Skeletal muscle tissue (tissue), 4 donors: Measurements from ENCODE around the gene SPDEF. TPM values are rescaled to one million over a fixed set of nuclear protein-coding genes. Genes with fewer than 3 reads are reported as not detected.
A peak's percentile ranks its signal among the peaks of the same experiment; 100 is the strongest.

Experiments
- H3K27ac ChIP-seq: one replicate; pipeline ENCODE4 v1.7.0; 2013; ENCODE audit warnings: mild to moderate bottlenecking, low read depth, low read length, inconsistent platforms
- H3K27me3 ChIP-seq, 3 donors: one replicate each; pipeline ENCODE4 v1.7.0; 2013; ENCODE audit warnings: low read length in 3 of 3; ENCODE audit not compliant: control insufficient read depth in 3 of 3, insufficient read depth in 3 of 3
- H3K36me3 ChIP-seq, 3 donors: one replicate each; pipeline ENCODE4 v1.7.0; 2013; ENCODE audit warnings: low read length in 3 of 3; ENCODE audit not compliant: control insufficient read depth in 3 of 3, insufficient read depth in 3 of 3
- H3K4me1 ChIP-seq, 3 donors: one replicate each; pipeline ENCODE4 v1.7.0; 2013; ENCODE audit warnings: low read length in 3 of 3, mild to moderate bottlenecking in 3 of 3; ENCODE audit not compliant: control insufficient read depth in 3 of 3, insufficient read depth in 3 of 3
- H3K4me3 ChIP-seq, 3 donors: one replicate each; pipeline ENCODE4 v1.7.0; 2013; ENCODE audit warnings: low read length in 3 of 3
- H3K9ac ChIP-seq, 3 donors: one replicate each; pipeline ENCODE4 v1.7.0; 2013; ENCODE audit warnings: low read length in 3 of 3, mild to moderate bottlenecking in 3 of 3, moderate library complexity in 2 of 3, low read depth in 1 of 3
- H3K9me3 ChIP-seq, 3 donors: one replicate each; pipeline ENCODE4 v1.7.0; 2013; ENCODE audit warnings: low read length in 3 of 3; ENCODE audit not compliant: control insufficient read depth in 3 of 3
- total RNA-seq: library from RNA; depleted of rRNA; stranded (reverse); fragments of >200 nt; gene quantifications from one replicate; pipeline ENCODE4 v1.2.3, GENCODE V29; 2014
- donor health status: Osteomylitis.

SPDEF gene
- total RNA-seq, 1 donor from 2014 or later: not detected

DNA sequence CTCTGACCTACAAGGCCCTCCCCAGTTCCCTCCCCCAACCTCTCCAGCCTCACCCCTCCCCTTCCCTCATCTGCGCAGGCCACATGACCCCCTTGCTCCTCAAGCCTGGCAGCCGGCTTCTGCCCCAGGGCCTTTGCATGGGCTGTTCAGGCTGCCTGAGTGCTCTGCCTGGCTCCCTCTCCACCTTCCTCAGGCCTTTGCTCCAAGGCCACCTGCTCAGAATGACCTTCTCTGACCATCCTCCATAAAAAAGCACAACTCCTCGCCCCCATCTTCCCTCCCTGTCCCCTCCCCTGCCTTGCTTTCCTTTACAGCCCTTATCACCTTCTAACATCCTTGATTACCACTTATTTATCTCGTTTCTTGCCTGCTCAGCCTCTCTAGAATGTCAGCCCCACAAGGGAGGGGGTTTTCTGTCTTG is 38.7 kb downstream of the SPDEF start:
- no peaks in the 10 kb centered on the region for H3K4me1 ChIP-seq
- no peak overlapping the region for H3K4me3 ChIP-seq
- H3K9me3 ChIP-seq: no peaks in the 10 kb centered on the region
- no peak overlapping the region for H3K27ac ChIP-seq
- H3K27me3 ChIP-seq: peaks cover 16 to 26% (median 24%) of the 10 kb centered on the region in 3 donors
- H3K9ac ChIP-seq: no peak overlapping the region
- H3K36me3 ChIP-seq: no peaks in the 10 kb centered on the region

DNA sequence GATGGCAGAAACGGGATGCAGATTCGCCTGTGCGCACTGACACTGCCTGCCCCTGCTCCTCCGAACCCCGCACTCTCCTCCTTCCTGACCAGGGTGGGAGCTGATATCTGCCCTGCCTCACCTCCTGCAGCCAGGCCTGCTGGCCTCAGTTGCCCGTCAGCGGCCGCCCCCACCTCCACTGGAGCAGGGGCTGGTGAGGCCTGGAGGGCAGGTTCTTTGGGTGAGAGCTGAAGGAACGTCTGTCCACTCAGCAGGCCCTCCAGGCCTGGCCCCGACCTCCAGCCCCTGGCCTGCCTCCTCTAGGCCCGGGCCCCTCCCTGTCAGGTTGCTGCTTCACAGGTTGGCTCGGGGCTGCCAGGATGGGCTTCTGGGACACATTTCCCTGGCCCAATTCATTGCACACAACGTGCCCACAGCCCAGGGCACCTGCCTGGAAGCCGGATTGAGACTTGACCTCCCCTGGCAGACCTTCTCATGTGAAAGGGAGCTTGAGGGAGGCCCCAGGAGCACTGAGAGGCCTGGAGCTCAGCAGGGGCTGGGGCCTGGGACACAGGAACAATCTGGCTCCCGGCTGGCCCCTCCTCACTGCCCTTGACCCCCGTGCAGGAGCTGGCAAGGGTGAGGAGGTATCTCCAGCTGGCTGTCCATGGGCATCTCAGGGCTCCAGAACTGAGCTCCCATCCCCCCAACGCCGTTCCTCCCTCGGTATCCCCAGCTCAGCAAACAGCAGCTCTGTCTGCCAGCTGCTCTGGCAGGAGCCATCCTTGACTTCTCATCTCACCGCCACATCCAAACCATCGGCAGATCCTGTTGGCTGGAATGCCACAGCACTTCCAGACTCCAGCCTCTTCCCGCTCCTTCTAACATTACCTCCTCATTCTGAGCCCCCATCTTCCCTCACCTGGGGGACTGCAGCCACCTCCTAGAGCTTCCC is 39.5 kb downstream of the SPDEF start:
- no peak overlapping the region for H3K9ac ChIP-seq
- no peaks in the 10 kb centered on the region for H3K36me3 ChIP-seq
- no peaks in the 10 kb centered on the region for H3K4me1 ChIP-seq
- H3K9me3 ChIP-seq: no peaks in the 10 kb centered on the region
- no peak overlapping the region for H3K27ac ChIP-seq
- no peak overlapping the region for H3K4me3 ChIP-seq
- peaks cover 16 to 26% (median 24%) of the 10 kb centered on the region in 3 donors for H3K27me3 ChIP-seq

DNA sequence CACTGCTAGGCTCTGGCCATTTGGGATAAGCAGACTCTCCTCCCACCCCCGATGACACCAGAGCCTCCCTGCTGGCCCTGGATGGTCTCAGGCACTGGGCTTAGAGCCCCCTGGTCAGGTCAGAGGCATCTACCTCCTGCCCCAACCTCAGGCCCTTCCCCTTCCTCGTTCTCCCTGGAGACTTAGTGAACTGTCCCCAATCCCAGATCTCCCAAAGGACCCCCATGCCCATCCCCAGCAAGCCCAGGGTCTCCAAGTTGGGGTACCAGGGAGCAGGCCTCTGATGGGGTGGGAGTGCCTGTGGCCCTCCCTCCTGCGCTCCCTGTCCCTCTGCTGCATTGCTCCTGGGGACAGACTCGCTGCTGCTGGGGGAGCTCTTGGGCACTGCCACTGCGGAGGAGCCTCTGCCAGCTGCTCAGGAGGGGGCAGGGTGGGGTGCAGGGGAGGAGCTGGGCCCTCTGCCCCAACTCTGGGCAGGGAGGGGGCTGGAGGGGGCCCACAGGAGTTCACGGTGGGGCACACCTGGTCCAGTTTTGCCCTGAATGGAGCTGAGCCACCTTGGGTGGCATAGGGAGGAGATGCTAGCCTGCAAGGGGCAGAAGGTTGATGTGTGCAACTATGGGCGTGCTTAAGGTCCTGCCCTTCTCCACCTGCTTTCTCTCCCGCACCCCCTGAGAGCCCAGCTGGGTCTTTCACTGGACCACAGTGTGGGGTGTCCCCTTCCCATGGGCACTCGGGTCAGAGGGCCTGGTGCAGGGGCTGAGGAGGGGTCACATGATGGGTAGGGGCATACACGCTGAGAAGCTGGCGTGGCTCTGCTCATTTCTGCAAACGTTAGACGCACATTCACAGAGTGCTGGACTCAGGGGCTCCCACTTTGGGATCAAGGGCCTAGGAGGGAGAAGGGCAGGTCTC is 40.4 kb downstream of the SPDEF start:
- Histone ChIP-seq H3K9ac (no peak overlapping the region), H3K36me3 (no peaks in the 10 kb centered on the region), H3K27ac (no peak overlapping the region), H3K4me1 (no peaks in the 10 kb centered on the region), H3K27me3 (peaks cover 16 to 26% (median 24%) of the 10 kb centered on the region in 3 donors), H3K9me3 (no peaks in the 10 kb centered on the region), H3K4me3 (no peak overlapping the region)

DNA sequence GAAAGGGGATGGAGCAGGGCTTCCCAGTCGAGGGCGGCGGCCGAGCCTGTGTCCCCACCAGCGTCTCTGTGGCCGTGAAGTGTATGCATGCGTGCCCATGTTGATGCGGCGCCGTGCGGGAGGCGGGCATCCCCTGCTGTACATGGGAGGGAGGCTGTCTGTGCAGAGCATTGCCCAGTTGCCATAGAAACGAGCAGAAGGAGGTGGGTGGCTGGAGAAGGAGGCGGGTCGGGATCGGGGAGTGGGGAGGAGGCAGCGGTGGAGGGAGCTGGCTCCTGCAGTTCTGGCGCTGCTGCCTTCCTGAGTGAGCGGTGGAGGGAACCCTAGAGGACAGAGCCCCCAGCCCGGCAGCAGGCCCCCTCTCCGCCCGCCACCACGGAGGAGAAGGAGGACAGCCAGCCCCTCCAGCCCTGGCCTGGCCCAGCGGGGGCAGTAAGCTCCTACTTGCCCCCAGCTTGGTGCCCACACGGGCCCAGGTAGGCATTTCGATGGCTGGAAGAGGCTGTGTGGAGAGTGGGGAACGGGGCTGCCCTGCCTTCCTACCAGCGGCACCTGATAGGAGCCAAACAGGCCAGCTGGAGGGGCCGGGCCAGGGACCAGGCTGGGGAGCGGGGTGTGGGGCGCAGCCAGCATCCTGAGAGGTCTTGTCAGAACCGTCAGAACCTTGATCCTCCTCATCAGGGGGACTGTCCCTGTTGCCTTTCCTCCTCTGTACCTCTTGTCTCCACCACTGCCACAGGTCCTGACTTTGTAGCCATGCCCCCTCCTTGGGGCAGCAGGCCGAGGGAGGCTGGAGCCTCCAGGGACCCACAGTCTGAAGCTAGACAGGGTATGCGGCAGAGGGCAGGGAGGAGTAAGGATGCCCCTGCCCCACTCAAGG is 41.3 kb downstream of the SPDEF start:
- H3K27ac ChIP-seq: no peak overlapping the region
- H3K4me3 ChIP-seq: no peak overlapping the region
- H3K27me3 ChIP-seq: peaks cover 16 to 26% (median 24%) of the 10 kb centered on the region in 3 donors
- no peaks in the 10 kb centered on the region for H3K36me3 ChIP-seq
- peaks cover 0 to 2% (median 0%) of the 10 kb centered on the region in 3 donors for H3K9me3 ChIP-seq
- H3K9ac ChIP-seq: peak overlapping the region in 1 of 3 donors; percentile 16
- H3K4me1 ChIP-seq: no peaks in the 10 kb centered on the region

DNA sequence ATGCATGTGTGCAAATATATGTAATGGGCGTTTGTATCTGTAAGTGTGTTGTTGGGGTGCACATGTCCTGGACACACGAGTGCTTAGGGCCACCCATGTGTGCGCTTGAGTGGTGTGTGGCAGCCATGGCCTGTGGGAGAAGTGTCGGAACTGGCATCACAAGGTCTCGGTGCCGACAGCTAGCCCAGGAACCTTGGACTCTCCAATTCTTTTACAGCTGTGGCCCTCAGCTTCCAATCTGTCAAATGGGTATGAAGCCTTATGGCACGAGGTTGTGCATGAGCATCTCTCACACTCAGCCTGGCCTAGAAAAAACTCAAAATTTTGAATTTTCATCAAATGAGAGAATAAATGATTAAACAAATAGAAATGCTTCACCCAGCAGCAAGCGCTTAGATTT is 42.0 kb downstream of the SPDEF start:
- Histone ChIP-seq H3K27ac (no peak overlapping the region), H3K4me3 (no peak overlapping the region), H3K27me3 (peaks cover 16 to 26% (median 24%) of the 10 kb centered on the region in 3 donors), H3K9ac (no peak overlapping the region), H3K4me1 (no peaks in the 10 kb centered on the region), H3K9me3 (peaks cover 0 to 2% (median 0%) of the 10 kb centered on the region in 3 donors), H3K36me3 (no peaks in the 10 kb centered on the region)

DNA sequence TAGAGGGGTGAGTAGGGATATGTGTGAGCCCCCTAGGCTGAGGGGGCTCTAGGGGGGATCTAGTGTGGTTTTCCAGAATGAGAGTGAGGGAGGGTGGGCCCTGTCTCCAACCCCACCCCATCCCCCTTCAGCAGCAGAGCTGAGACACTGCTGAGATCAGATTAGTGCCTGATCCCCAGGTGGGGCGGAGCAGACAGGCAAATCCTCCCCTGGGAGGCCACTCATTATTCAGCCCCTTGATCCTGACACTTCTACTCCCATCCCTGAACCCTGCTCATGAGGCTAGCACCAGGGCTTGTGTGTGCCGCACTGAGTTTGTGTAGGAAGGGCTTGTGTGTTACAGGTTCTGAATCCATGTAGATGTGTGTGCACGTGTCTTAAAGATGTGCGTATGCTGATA is 42.5 kb downstream of the SPDEF start:
- Histone ChIP-seq H3K36me3 (no peaks in the 10 kb centered on the region), H3K4me3 (no peak overlapping the region), H3K27ac (no peak overlapping the region), H3K9me3 (peaks cover 0 to 2% (median 0%) of the 10 kb centered on the region in 3 donors), H3K9ac (no peak overlapping the region), H3K27me3 (peaks cover 16 to 26% (median 24%) of the 10 kb centered on the region in 3 donors), H3K4me1 (no peaks in the 10 kb centered on the region)

DNA sequence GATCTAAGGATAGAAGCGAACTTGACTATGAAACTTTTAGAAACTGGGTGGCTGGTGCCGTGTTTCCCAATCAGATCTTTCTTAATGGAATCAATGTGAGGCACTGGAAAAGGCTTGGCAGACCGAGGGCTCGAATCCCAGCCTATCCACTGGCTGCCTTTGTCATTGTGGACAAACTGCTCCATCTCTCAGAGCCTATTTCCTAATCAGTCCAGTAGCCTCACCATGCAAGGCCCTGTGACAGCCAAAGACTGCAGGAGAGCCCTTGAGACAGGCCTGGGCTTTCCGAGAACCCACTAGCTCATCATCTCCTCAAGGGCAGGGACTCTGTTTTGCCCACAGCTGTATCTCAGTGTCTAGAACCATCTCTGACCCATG is 43.4 kb downstream of the SPDEF start:
- Histone ChIP-seq H3K9me3 (peaks cover 0 to 2% (median 0%) of the 10 kb centered on the region in 3 donors), H3K27ac (no peak overlapping the region), H3K27me3 (peaks cover 16 to 26% (median 24%) of the 10 kb centered on the region in 3 donors), H3K4me3 (no peak overlapping the region), H3K9ac (no peak overlapping the region), H3K4me1 (no peaks in the 10 kb centered on the region), H3K36me3 (no peaks in the 10 kb centered on the region)

DNA sequence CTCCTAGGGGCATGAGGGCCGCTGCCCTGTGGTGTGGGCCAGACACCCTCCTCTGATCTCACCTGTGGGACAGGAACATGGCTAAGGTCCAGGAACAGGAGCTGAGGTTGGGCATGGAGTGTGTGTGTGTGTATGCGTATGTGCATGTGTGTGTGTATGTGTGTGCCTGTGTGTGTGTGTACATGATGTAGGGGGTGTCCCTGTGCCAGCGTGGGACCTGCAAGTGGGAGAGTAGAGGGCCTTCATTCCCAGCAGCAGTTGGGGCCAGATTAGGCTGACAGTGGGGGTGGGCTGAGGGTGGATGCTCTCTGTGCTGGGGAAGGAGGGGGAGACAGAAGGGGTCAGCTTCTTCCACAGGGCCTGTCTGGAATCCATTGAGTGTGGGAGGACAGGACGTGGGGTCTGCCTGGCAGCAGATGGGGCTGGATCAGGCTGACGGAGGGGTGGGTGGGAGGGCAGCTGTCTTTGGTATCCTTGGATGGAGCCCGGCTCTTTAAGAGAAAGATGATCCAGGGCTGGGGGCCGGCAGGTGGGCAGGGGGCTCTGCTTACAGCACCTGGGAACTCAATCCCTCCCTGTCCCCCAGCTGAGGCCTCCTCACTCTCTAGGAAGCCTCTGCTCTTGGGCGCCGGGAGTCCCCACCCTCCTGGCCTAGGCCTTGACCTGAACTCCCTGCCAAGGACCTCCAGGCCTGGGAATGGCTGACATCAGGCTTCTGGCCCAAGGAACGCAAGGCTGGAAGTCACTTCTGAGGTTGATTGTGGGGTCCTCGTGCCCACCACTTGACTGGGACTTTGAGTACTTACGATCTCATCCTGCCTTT is 44.0 kb downstream of the SPDEF start:
- Histone ChIP-seq H3K9ac (no peak overlapping the region), H3K9me3 (peaks cover 0 to 2% (median 0%) of the 10 kb centered on the region in 3 donors), H3K27me3 (peaks cover 16 to 26% (median 24%) of the 10 kb centered on the region in 3 donors), H3K4me1 (no peaks in the 10 kb centered on the region), H3K27ac (no peak overlapping the region), H3K36me3 (no peaks in the 10 kb centered on the region), H3K4me3 (no peak overlapping the region)
